Left lobe of liver (tissue), 2 donors: ENCODE data around the gene PTPRG. TPM values are rescaled to one million over a fixed set of nuclear protein-coding genes. Genes with fewer than 3 reads are reported as not detected.
A peak's percentile ranks its signal among the peaks of the same experiment; 100 is the strongest.

Source experiments
- ATAC-seq: fragments of 200-7000 bp; cut with Tn5 transposase; one replicate; pipeline ENCODE4 v1.9.1; 2020; ENCODE audit warnings: mild to moderate bottlenecking, moderate library complexity
- DNase-seq: peaks from one replicate; pipeline ENCODE4 v3.0.0-alpha.2; 2020; ENCODE audit warnings: low spot score
- total RNA-seq: library from RNA; stranded (reverse); gene quantifications from one replicate; pipeline ENCODE4 v1.2.1, GENCODE V29; 2021
- donor health status: DM: no; HTN: no; CAD: no; lungs with moderate emphysema.
- donor health status: DM: no; HTN: yes; CAD: no.

Gene PTPRG
- total RNA-seq, 1 donor from 2014 or later: 15.6 TPM

GRCh38 chr3:62229908-62230307 is 668.5 kb downstream of the PTPRG start:
- ATAC-seq: no peak
- no peak for DNase-seq

DNA sequence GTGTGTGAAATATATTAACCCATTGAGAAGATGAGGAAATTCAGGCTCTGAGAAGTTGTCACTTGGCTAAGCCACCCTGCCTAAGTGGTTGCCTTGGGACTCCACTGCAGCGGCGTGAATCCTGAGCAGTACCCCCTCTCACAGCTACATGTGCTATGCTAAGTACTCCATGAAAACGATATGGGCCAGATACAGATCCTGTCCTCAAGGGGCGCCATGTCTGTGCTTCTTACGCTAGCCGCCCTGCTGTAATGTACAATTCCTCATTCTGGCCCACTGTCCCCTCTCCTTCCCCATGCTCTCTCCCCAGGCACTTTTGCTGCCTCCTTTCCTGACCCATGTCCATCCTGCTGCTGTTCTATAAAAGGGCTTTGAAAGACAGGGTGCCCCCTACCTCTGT is 671.7 kb downstream of the PTPRG start:
- ATAC-seq (no peak), DNase-seq (no peak)

GRCh38 chr3:62236016-62236415 is 674.6 kb downstream of the PTPRG start:
- ATAC-seq (no peak), DNase-seq (no peak)

DNA sequence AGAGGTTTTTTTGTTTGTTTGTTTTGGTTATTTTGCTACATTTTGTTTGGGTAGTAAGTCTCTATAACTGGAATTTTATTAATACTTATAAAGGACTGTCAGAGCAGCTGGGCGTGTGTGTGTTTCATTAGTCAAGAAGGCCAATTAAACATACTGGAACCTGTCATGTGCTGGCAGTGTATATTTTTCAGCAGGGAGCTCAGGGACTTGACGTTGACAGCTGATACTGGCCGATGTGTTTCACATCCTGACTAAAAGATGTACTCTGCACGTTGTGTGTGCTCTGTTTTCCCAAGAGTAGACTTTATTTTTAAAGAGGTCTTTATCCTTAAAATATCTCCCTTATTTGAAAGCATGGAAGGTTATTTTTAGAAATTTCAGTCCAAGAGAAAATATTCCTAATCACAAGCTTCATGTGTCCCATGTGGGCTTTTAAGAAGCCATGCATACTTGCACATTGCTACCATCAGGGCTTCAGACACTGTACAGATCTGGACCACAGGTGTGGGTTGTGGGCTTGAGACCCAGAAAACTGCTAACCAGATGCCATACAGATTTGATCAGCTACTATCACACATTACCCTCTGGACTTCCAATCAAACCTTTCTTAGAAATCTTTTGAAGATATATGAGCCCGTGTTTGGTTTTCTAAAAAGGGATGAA is 676.0 kb downstream of the PTPRG start:
- ATAC-seq: no peak
- DNase-seq: no peak

GRCh38 chr3:62238003-62238402 is 676.6 kb downstream of the PTPRG start:
- DNase-seq (no peak), ATAC-seq (no peak)

GRCh38 chr3:62238431-62238830 is 677.1 kb downstream of the PTPRG start:
- ATAC-seq: no peak
- DNase-seq: no peak

GRCh38 chr3:62241279-62241678 is 679.9 kb downstream of the PTPRG start:
- DNase-seq (no peak), ATAC-seq (no peak)

- no peak for ATAC-seq
Measured at GRCh38 chr3:62242831-62243509, 681.6 kb downstream of the PTPRG start.

DNA sequence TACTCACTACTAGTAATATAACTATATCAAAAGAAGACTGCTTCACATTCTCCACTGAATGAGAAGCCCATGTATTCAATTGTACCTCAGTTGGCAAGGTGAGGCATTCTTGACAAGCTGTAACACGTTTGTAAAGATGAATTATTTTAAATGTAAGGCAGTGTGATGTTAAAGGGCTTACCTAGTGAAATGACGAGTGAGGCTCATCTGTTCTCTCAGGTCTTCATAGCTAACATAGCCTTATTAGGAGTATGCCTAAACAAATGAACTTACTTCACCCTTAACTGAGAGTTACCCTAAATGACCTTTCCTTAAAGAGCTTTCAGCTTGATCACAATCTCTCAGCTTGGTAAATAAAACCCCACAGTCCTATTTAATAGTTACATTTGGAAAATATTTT is 684.7 kb downstream of the PTPRG start:
- no peak for ATAC-seq
- no peak for DNase-seq

More at GRCh38 chr3:62242831-62243509, 681.6 kb downstream of the PTPRG start:
- DNase-seq: no peak

GRCh38 chr3:62246985-62247384 is 685.6 kb downstream of the PTPRG start:
- no peak for ATAC-seq
- DNase-seq: no peak

DNA sequence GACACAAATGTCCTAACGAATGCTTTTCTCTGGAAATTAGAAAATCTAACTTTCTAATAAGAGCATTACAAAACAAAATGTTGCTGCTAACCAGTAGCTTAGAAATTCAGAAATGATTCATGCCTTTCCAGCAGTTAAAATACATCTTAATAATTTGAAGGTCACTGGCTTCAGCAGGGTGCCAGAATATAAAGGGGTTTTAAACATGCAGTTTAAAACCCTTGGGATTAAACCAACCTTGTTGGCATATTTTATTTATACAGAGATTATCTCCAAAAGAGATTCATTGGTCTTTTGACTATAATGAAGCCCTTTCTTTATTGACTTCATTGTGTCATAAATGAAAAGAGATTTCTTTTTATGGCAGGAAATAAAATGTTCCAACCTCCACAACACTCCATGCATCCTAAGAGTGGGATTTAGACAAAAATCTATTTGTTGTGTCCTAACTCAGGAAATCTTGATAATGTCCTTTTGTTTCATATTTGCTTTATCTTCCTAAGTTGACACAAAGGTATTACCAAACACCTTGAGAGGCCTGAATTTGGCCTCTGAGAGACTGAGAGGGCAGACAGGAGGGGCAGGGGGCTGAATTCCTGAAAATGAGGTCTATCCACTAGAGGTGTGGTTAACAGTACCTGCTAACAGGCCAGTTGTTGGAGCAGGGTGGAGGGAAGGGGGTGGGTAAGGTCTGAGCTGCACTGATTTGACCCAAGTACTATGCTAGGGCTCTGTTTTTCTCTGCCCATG is 687.5 kb downstream of the PTPRG start:
- DNase-seq (no peak), ATAC-seq (no peak)

DNA sequence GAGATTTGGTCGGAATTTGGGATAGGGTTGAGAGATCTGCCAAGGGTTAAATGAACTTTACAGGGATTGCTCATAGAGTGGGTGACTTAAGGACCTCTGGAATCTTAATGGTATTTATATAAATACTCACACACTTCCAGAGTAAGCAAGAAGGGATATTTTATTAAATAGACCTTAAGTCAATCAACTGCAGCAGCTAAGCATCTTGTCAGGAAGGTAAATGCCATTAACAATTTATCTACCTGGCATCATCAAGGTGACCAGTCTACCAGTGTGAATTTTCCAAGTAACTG is 688.1 kb downstream of the PTPRG start:
- no peak for DNase-seq
- ATAC-seq: no peak

- no peak for DNase-seq
- no peak for ATAC-seq
Measured at GRCh38 chr3:62249855-62250543, 688.6 kb downstream of the PTPRG start.

- ATAC-seq (no peak), DNase-seq (no peak)
Measured at GRCh38 chr3:62252438-62253157, 691.2 kb downstream of the PTPRG start.

- DNase-seq (no peak), ATAC-seq (no peak)
Measured at GRCh38 chr3:62253971-62254370, 692.6 kb downstream of the PTPRG start.

DNA sequence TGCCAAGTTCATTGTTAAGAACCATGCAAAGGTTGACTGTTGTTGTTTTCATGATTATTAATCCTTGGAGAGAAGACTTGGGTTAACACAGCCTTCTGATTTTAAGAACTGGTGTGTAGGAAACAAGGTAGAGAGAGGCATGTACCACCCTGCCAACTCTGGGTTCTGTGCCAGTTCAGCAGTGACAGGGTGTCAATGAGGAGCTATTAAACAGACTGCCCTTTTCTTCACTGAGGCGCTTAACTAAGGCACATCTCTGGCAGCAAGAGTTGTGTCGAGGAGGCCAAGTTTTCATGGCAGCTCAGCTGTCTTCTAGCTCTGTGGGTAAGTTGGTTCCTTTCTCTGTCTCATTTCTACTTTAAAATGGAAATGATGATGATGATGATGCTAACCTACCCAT is 694.4 kb downstream of the PTPRG start:
- ATAC-seq (no peak), DNase-seq (no peak)

- ATAC-seq (no peak), DNase-seq (no peak)
Measured at GRCh38 chr3:62259924-62260323, 698.6 kb downstream of the PTPRG start.

DNA sequence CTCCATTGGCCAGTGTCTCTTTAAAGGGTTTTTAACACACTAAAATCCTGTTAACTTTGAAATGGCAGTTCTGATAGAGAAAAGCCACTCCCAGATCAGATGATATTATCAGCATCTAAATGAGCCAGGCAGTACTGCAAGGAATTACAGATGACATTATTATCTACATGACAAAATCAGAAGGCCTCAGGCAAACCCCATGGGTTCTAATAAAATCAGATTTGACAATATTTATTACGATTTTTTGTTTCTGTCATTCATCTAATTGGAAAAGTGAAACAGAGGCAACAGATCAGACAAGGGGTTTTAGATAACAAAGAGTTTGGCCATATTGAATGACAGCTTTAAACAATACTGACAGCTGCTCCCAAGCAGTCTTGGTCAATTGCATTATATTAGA is 699.3 kb downstream of the PTPRG start:
- ATAC-seq (no peak), DNase-seq (no peak)

DNA sequence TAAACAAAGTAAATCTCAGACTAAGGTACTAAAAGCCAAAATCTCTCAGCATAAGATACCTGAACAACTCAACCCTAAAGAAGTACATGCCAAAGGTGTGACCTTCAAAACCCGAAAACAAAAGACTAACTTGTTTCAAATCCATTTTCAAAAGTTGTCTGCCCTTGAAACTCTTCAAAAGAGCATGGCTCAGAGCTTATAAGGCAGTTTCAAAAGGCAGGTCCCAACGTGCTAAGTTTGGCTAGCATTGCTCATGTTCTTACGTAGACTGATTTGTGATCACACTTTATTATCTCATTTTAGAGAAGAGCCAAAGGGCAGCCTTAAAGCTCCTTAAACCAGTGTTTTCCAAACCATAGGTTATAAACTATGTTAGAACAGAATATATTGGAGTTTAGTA is 699.8 kb downstream of the PTPRG start:
- DNase-seq (no peak), ATAC-seq (no peak)

DNA sequence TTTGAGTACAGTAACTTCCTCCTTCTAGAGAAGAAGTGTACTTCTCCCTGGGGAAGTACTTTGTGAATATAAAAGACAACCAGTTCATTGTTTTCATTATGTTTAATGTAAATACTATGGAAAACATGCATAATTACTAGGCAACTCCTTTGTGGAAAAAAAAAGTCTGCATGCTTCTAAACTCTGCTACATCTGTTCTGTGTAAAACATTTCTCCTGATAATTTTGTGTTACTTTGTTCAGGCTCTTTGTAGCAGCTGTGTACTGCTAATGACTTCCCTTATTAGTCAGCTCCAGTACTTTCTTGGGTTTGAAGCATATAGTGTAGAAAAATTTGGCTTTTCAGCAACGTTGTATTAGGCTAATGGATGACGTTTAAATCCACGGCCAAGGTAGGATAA is 700.4 kb downstream of the PTPRG start:
- no peak for ATAC-seq
- no peak for DNase-seq

GRCh38 chr3:62265528-62265927 is 704.2 kb downstream of the PTPRG start:
- peak; percentile 62 for ATAC-seq
- no peak for DNase-seq
